GM21423 (cell line): ENCODE results near the gene CLIC1.

Experiments
- ATAC-seq: cut with Tn5 transposase; IDR thresholded peaks from one replicate; pipeline ENCODE4 v1.9.1; 2021; ENCODE audit warnings: mild to moderate bottlenecking, moderate library complexity; ENCODE audit not compliant: unreplicated experiment

The CLIC1 gene

DNA sequence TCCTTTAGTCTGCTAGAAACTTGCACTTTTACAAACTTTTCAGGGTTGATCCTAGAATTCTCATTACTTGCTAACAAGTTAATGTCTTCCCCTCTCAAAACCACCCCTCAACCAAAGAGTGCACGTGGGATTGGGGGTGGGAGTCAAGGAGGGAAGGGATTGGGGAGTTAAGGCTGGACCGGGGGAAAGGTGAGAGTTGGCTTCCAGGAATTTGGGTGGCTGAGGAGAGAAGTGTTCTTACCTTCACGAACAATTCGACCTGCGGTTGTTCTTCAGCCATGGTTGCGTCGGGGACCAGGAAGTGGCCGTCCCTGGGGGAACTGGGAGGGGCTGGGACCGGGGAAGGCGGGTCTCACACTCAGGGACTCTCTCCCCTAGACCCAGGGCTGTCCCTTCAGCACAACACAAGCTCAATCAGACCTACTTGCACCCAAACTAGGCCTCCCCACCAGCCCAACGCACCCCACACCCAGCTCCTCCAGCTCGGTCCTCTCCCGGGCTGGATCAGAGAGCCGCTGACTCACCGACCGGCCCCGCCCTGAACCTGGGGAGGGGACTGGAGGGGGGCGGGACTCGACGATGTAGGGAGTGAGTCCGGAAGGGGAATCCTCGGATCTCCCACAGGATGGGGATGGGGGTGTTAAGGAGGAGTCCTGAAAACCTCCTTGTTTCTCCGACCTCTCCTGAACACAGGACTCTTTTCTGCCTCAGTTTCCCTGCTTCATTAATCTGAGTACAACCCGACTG, at the start of gene CLIC1:
Gene CLIC1 (minus strand): TSS at position 510 of the 747 bp plus-strand sequence. CDS start 230 bp downstream, at position 280.
- ATAC-seq = no peak

GRCh38 chr6:31785475-31785874, 49.1 kb upstream of the CLIC1 start:
- no peak for ATAC-seq

DNA sequence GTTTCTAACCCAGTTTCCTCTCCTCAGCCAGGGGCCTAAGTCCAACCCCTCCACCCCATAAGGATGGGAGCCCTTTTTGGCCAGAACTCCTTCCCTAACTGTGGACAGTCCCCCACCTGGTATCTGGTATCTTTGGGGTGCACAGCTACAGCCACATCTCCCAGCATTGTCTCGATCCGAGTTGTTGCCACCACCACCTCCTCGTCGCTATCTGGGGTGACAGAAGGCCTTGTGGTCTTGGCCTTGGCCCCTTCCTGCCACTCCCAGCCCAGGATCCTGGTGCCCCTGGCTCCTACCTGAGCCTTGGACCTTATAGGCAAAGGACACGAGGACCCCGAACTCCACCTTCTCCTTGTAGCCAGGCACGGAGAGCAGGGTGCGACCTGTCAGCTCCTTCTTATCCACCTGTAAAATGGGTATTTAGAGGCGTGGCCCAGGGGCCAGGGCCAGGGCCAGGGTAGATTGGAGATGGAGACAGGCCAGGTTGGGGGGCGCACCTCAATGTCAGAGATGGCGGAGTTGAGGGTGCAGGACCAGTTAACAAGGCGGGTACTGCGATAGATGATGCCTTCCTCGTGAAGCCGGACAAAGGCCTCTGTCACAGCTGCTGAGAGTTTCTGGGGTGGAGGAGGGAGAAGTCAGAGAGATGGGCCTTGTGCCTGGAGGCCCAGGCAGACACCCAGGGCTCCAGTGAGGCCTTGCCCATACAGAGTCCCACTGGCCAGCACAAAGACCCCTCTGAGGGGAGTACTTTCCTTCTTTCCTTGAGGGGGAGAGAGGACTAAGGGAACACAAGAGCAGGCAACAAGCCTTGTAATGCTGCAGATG, 48.0 kb upstream of the CLIC1 start:
- ATAC-seq = no peak

GRCh38 chr6:31782126-31782855, 46.0 kb upstream of the CLIC1 start:
- ATAC-seq = no peak

DNA sequence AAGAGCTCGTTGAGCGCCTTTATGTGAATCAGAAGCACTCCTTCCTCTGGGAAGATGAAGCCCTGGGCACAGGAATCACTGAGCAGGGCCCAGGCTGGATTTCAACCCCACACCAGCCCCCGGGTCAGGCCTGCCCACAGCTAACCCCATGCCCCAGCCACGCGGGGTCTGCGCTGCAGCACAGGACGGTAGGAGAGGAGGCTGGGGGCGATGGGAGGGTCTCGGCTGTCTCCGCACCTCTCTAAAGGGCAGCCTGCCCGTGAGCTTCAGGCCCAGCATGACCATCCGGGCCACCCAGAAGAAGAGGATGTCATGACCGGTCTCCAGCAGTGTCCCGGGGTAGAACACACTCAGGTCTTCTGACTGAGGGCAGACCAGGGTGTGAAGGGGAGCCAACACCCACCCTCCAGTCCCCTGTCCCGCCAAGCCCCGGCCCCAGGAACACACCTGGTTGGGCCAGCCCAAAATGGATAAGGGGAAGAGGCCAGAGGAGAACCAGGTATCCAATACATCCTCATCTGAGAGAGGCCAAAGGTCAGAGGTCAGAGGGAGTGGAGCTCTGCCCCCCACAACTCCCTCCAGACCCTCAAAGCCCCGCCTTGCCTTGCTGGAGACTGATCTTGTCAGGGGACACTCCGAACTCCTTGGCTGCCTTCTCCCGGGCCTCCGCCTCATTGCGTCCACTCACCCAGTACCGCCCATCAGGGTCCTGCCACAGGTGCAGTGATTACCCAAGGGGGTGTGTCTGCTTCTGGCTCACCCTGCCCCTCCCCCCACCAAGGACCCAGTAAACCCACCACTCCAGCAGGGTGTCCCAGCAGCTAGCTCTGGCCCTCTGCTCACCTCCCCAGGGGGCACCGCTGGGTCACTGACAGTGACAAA, 45.2 kb upstream of the CLIC1 start:
- ATAC-seq = no peak

DNA sequence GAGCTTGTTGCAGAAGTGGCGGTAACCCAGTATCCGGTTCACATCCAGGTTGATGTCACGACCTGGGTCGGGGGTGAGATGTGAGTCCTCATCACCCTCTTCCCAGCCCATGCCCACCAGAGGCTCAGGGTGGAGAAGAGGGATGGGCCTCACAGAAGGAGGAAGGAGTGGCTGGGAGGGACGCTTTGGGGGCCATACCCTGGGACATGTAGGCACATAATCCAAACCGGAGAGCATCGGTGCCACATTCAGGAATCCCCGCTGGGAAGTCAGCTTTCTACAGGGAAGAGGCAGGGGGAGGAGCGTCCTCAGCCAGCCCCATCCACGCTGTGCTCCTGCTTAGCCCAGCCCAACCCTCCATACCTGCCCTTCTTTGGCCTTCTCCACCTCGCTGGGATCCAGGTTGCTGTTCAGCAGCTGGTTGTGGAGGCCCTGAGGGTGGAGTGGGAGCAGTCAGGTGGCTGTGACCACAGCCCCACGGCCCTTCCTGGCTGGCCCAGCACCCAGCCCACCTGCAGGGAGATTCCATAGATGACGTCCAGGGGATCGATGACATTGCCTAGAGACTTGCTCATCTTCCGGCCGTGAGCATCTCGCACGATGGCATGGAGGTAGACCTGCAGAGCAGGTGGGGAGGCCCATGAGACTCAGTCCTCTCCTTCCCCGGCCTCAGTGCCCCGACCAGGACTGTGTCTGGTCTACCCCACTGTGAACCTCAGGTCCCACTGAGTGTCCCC, 44.3 kb upstream of the CLIC1 start:
- no peak for ATAC-seq

DNA sequence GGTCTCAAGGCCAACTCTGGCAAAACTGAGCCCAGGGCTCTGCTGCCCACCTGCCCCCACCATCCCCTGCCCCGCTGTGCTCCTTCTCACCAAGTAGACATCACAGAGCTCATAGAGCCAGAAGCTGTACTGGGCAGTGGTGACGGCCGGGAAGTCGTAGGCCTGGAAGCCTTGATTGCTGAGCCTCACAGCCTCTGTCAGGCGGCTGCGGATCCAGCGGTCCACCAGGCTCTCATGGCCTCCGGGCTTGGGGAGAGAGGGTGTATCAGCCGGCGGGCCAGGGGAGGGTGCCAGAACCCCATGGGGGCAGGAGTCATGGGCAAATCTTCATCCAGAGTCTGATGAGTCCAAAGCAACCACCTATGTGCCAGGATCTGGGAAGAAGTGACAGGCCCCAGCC, 43.6 kb upstream of the CLIC1 start:
- ATAC-seq = no peak

GRCh38 chr6:31778999-31779885, 42.9 kb upstream of the CLIC1 start:
- ATAC-seq = no peak

DNA sequence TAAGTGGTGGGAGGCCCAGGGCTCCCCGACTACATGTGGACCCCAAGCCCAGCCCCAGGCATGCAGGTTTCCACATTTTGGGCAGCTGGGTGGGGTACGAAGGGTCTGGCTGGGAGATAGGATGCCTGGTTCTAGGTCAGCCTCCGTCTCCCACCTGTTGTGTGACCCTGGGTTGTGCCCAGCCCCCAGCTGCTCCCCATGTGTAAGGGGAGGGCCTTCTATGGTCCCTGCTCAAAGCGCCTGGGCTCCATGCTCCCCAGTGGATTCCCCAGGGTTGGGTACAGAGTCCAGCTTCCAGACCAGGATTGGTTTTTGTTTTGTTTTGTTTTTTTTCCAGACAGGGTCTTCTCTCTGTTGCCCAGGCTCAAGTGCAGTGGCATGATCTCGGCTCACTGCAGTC, 41.9 kb upstream of the CLIC1 start:
- ATAC-seq = no peak

- ATAC-seq = no peak
Measured at GRCh38 chr6:31777667-31778050, 41.3 kb upstream of the CLIC1 start.

GRCh38 chr6:31776989-31777666, 40.8 kb upstream of the CLIC1 start, which contains the start of gene VWA7:
VWA7 (minus strand) TSS chr6:31777328; CDS start chr6:31776779, 549 bp downstream.
- ATAC-seq = peak; percentile 54

DNA sequence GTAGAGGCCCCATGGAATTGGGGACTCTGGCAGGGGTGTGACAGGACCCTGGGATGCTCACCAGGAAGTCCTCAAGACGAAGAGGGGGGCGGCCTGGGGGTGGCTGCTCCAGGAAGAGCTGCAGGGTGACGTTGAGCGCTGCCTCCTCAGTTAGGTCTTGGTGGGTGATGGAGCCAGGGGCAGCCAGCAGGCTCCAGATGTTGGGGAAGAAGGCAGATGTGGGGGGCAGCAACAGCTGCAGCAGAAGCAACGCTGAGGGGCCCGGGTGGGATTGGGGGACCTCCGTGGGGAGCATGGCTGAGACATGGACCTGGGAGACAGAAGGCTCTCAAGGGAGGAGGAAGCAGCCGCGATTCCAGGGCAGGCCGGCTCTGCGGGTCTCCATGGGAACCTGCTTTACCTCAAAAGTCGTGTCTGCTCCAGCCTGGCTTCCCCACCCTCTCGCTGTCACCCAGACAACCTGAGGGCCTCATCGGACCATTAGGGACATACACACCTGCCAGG, 40.2 kb upstream of the CLIC1 start:
- ATAC-seq = no peak

- ATAC-seq = no peak
Measured at GRCh38 chr6:31775633-31776484, 39.5 kb upstream of the CLIC1 start.

- ATAC-seq = no peak
Measured at GRCh38 chr6:31775184-31775583, 38.9 kb upstream of the CLIC1 start.

GRCh38 chr6:31771992-31772358, 35.6 kb upstream of the CLIC1 start:
- no peak for ATAC-seq

GRCh38 chr6:31770860-31771259, 34.5 kb upstream of the CLIC1 start:
- ATAC-seq = no peak

DNA sequence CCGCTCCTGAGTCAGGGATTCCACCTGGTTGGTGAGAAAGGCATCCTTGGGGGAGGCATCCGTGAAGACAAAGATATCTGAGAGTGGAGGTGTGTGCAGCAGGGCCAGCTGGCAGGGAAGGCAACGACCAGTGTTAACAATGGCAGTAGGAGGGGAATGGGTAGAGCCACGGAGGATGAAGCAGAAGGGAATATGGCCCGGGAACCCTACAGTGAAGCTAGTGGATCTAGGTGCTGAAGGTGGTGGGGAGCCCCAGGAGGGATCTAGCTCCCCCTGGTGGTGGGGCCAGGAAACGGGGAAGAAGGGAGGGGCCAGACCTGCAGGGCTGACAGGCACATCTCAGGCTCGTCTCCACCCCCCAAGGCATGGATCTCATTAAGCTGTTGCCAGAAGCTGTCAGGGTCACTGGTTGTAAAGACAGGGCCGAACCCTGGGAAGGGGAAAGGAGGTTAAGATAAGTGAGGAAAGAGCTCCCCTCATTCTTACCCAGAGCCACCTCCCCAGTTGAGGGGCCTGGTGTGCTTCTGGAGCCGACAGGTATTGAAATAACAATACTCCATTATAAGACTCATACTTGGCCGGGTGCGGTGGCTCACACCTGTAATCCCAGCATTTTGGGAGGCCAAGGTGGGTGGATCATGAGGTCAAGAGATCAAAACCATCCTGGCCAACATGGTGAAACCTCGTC, 33.5 kb upstream of the CLIC1 start:
- no peak for ATAC-seq
